HepG2 (cell line): ENCODE measurements around the gene ENTPD2. TPM values are rescaled to one million over a fixed set of nuclear protein-coding genes. Genes with fewer than 3 reads are reported as not detected.

Experiments
- BRCA1 ChIP-seq: sonication (generic); formaldehyde crosslinking; IDR thresholded peaks from 2 replicates; pipeline ENCODE4 v1.4.0; 2020; ENCODE audit warnings: missing genetic modification reagents
- CEBPZ ChIP-seq: IDR thresholded peaks from 2 replicates; pipeline ENCODE4 v1.6.1; 2012; ENCODE audit warnings: low read length, improper control_type of control experiment
- GPN1 ChIP-seq: sonication (generic); formaldehyde crosslinking; IDR thresholded peaks from 2 replicates; pipeline ENCODE4 v1.5.1; 2020; ENCODE audit warnings: missing genetic modification reagents, borderline replicate concordance
- IRX3 ChIP-seq: sonication (generic); formaldehyde crosslinking; IDR thresholded peaks from 2 replicates; pipeline ENCODE4 v1.8.1; 2023; ENCODE audit warnings: mild to moderate bottlenecking, low read depth, missing genetic modification reagents, borderline replicate concordance
- PATZ1 ChIP-seq: sonication (generic); formaldehyde crosslinking; IDR thresholded peaks from 2 replicates; pipeline ENCODE4 v1.4.0; 2020; ENCODE audit warnings: missing genetic modification reagents
- SKIL ChIP-seq: sonication (generic); formaldehyde crosslinking; IDR thresholded peaks from 2 replicates; pipeline ENCODE4 v1.8.0; 2022; ENCODE audit warnings: missing genetic modification reagents, mild to moderate bottlenecking, moderate library complexity, borderline replicate concordance
- SOX13 ChIP-seq, 3 experiments: fragments of 450-650 bp in 1 of 3; sonication (generic) in 1 of 3; formaldehyde crosslinking in 1 of 3; IDR thresholded peaks in 2 of 3; conservative IDR thresholded peaks in 1 of 3; 2 replicates each; pipeline versions ENCODE4 v1.5.0 to v1.6.1; 2016 to 2020; ENCODE audit warnings: antibody characterized with exemption in 1 of 3, mild to moderate bottlenecking in 1 of 3, missing compliant biosample characterization in 1 of 3, missing genetic modification reagents in 1 of 3, moderate library complexity in 1 of 3
- TMF1 ChIP-seq: sonication (generic); formaldehyde crosslinking; IDR thresholded peaks from 2 replicates; pipeline ENCODE4 v1.8.1; 2022; ENCODE audit warnings: low read depth, missing genetic modification reagents
- ZBTB10 ChIP-seq: sonication (generic); formaldehyde crosslinking; IDR thresholded peaks from 2 replicates; pipeline ENCODE4 v1.4.0; 2020; ENCODE audit warnings: missing genetic modification reagents, borderline replicate concordance
- ZKSCAN5 ChIP-seq: sonication (generic); formaldehyde crosslinking; IDR thresholded peaks from 2 replicates; pipeline ENCODE4 v1.5.1; 2020; ENCODE audit warnings: mild to moderate bottlenecking, missing genetic modification reagents
- ZNF607 ChIP-seq: sonication (generic); formaldehyde crosslinking; IDR thresholded peaks from 2 replicates; pipeline ENCODE4 v1.5.1; 2020; ENCODE audit warnings: missing genetic modification reagents, mild to moderate bottlenecking, borderline replicate concordance
- ZNF639 ChIP-seq: conservative IDR thresholded peaks from 2 replicates; pipeline ENCODE4 v1.6.1; 2018; ENCODE audit warnings: missing genetic modification reagents
- ZNF660 ChIP-seq: sonication (generic); formaldehyde crosslinking; IDR thresholded peaks from 2 replicates; pipeline ENCODE4 v1.5.1; 2020; ENCODE audit warnings: mild to moderate bottlenecking, low read depth, missing genetic modification reagents, borderline replicate concordance
- polyA plus RNA-seq, 8 experiments: library from polyadenylated mRNA; depleted of rRNA in 3 of 8; stranded (reverse) in 7 of 8; unstranded in 1 of 8; fragments of >200 nt; fragmentation: Illumina TruSeq in 4 of 8; extraction: Trizol in 4 of 8; gene quantifications; 2 replicates each; pipeline versions ENCODE4 v1.2.1 to v1.2.3, GENCODE V29; 2011 to 2016; ENCODE audit warnings: low read depth in 4 of 8, missing spikeins in 1 of 8, mixed read lengths in 1 of 8; ENCODE audit not compliant: insufficient read depth in 1 of 8
- total RNA-seq, 5 experiments: library from RNA; depleted of rRNA; stranded (reverse); fragments of >200 nt; fragmentation: Illumina TruSeq; extraction: Trizol; gene quantifications; 2 replicates each; pipeline ENCODE4 v1.2.3, GENCODE V29; 2016; ENCODE audit warnings: low read depth in 1 of 5

ENTPD2 gene
- total and polyA plus RNA-seq, 2 of the 13 experiments (the other 11 are each of a cell fraction or from before 2014, with no cell fraction given) = 0.95 to 3.2 TPM

- TF ChIP-seq ZKSCAN5 (CRISPR knock-in tag) (no peak), SOX13 (IDR thresholded peaks at IDR 0.05) (no peak), SOX13 (CRISPR knock-in tag; conservative IDR thresholded peaks at IDR 0.05 in 1 of 2, IDR thresholded peaks at IDR 0.05 in 1 of 2) (no peak; a peak in 1 of 4 replicates), CEBPZ (no peak), BRCA1 (CRISPR knock-in tag) (no peak), ZNF660 (no peak), TMF1 (CRISPR knock-in tag) (peak; percentile 6; the same call in 1 of the 2 replicates), PATZ1 (CRISPR knock-in tag) (no peak; the same call in 1 of the 2 replicates), ZNF607 (CRISPR knock-in tag) (peak; percentile 54; the same call in 1 of the 2 replicates), ZBTB10 (peak; percentile 49; the same call in 1 of the 2 replicates), IRX3 (CRISPR knock-in tag) (no peak), ZNF639 (CRISPR knock-in tag) (no peak; the same call in 1 of the 2 replicates), GPN1 (0 out of 2 replicates have a peak, but pooled peaks have one; percentile 7), SKIL (CRISPR knock-in tag) (no peak; the same call in 1 of the 2 replicates)
Observed at GRCh38 chr9:137053944-137054931, at the start of gene ENTPD2 (continued).
